HepG2 (cell line): ENCODE data around the gene RAC2.

Experiments used
- ZBTB8A ChIP-seq: sonication (generic); formaldehyde crosslinking; IDR thresholded peaks from 2 replicates; pipeline ENCODE4 v1.4.0; 2020; ENCODE audit warnings: mild to moderate bottlenecking, low read depth, missing genetic modification reagents, borderline replicate concordance
- ZNF121 ChIP-seq: sonication (generic); formaldehyde crosslinking; IDR thresholded peaks from 2 replicates; pipeline ENCODE4 v1.5.0; 2020; ENCODE audit warnings: mild to moderate bottlenecking, missing genetic modification reagents

DNA sequence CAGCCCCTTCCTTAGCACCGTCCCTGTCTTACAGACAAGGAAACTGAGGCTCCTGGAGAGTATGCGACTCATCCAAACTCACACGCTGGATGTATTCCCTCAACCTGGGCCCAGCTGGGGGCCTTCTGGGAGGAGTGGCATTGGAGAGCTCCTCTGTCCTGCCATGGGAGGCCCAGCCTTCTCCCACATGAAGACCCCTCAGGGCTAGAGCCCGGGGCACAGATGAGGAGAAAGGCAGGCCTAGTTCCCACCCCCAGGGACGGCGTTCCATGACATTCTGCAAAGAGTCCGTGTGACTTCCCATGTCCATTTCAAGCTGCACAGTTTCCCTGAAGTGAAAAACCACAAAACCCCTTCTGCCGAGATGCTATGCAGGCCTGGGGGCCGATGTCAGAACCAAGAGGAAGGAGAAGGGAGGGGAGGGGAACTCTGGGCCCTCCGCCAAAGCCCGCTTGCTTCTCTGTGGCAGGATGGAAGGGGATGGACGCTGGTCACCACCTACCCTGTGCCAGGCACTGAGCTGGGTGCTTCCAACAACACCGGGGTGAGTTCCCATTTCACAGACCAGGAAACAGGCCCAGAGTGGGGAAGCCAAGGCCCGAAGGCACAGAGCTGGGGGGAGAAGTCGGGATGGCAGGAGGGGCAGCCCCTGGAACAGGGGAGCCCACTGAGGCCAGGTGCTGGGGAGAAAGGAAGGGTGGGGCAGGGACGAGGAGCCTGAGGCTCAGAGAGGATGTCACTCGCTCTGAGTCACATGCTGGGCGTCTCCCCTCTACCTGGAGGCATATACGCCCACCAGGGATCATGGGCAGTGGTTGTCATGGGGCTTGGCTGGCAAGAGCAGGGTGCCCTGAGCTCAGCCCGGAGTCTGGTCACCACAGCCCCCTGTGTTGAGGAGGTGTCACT lies 15.7 kb downstream of the RAC2 start:
- TF ChIP-seq ZBTB8A (CRISPR knock-in tag) (no peak), ZNF121 (CRISPR knock-in tag) (no peak)
